ENCODE data around the gene TTC13.

DNA sequence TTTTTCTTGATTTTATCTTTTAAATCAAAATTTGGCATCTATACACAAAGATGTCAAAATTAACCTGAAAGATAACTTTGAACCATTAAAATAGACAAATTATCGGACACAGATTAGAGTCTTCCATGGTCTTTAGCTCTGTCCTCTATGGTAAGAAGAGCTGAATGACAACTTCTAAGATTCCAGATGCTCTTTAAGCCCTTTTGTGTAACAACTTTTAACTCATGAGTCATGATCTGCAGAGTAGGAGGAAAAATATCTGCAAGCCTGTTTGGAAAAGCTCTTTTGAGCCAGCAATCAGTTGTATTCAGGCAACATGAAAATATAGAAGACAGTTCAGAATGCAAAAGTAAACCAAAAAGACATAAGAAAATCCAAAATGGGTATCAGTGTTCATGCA is 37.8 kb downstream of the TTC13 start:
- TF ChIP-seq, protein P1, sequence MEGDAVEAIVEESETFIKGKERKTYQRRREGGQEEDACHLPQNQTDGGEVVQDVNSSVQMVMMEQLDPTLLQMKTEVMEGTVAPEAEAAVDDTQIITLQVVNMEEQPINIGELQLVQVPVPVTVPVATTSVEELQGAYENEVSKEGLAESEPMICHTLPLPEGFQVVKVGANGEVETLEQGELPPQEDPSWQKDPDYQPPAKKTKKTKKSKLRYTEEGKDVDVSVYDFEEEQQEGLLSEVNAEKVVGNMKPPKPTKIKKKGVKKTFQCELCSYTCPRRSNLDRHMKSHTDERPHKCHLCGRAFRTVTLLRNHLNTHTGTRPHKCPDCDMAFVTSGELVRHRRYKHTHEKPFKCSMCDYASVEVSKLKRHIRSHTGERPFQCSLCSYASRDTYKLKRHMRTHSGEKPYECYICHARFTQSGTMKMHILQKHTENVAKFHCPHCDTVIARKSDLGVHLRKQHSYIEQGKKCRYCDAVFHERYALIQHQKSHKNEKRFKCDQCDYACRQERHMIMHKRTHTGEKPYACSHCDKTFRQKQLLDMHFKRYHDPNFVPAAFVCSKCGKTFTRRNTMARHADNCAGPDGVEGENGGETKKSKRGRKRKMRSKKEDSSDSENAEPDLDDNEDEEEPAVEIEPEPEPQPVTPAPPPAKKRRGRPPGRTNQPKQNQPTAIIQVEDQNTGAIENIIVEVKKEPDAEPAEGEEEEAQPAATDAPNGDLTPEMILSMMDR (IDR thresholded peaks at IDR 0.05) = no peak
- TF ChIP-seq POLR2A (IDR thresholded peaks at IDR 0.05) = no peak

Data from thyroid gland (tissue), 4 donors.